22Rv1 (cell line): ENCODE measurements around the gene CDK15.

ENCODE experiments used
- CTCF ChIP-seq: fragments of 450-650 bp; IDR thresholded peaks from 2 replicates; pipeline ENCODE4 v1.5.1; 2017; ENCODE audit warnings: mild to moderate bottlenecking
- ZFX ChIP-seq: fragments of 450-650 bp; IDR thresholded peaks from 2 replicates; pipeline ENCODE4 v1.6.1; 2017; ENCODE audit warnings: antibody characterized with exemption, borderline replicate concordance

- no peak for TF ChIP-seq CTCF
- TF ChIP-seq ZFX: no peak
Observed at GRCh38 chr2:201793631-201794030, 12.7 kb upstream of the CDK15 start.
